Liver (tissue), 9 donors: Measurements from ENCODE around the gene GAL3ST3. TPM values are rescaled to one million over a fixed set of nuclear protein-coding genes. Genes with fewer than 3 reads are reported as not detected.
A peak's percentile ranks its signal among the peaks of the same experiment; 100 is the strongest.

Experiments used
- DNase-seq: peaks from one replicate; pipeline ENCODE4 v3.0.0-alpha.2; 2017; ENCODE audit warnings: low spot score
- H3K27ac ChIP-seq, 2 donors: one replicate each; pipeline ENCODE4 v1.7.0; 2013; ENCODE audit warnings: inconsistent platforms in 2 of 2, low read length in 2 of 2, control low read depth in 1 of 2, low read depth in 1 of 2, mild to moderate bottlenecking in 1 of 2
- H3K27me3 ChIP-seq, 4 donors: one replicate each; pipeline versions ENCODE4 v1.6.1 to v1.7.0; 2013; ENCODE audit warnings: low read length in 3 of 4, inconsistent platforms in 1 of 4, mild to moderate bottlenecking in 1 of 4, moderate library complexity in 1 of 4; ENCODE audit not compliant: control insufficient read depth in 4 of 4, insufficient read depth in 4 of 4
- H3K36me3 ChIP-seq, 4 donors: one replicate each; pipeline versions ENCODE4 v1.6.1 to v1.7.0; 2013; ENCODE audit warnings: low read length in 3 of 4, mild to moderate bottlenecking in 3 of 4, low read depth in 1 of 4, moderate library complexity in 1 of 4; ENCODE audit not compliant: control insufficient read depth in 4 of 4, insufficient read depth in 3 of 4
- H3K4me1 ChIP-seq, 4 donors: one replicate each; pipeline versions ENCODE4 v1.6.1 to v1.7.0; 2013; ENCODE audit warnings: low read length in 3 of 4, mild to moderate bottlenecking in 3 of 4, moderate library complexity in 1 of 4; ENCODE audit not compliant: control insufficient read depth in 4 of 4, insufficient read depth in 4 of 4
- H3K4me3 ChIP-seq, 3 donors: one replicate each; pipeline versions ENCODE4 v1.6.1 to v1.7.0; 2013; ENCODE audit warnings: low read length in 3 of 3, control low read depth in 1 of 3, low read depth in 1 of 3, mild to moderate bottlenecking in 1 of 3
- H3K9ac ChIP-seq, 2 donors: one replicate each; pipeline ENCODE4 v1.7.0; 2013; ENCODE audit warnings: low read length in 2 of 2, mild to moderate bottlenecking in 2 of 2, moderate library complexity in 2 of 2, control low read depth in 1 of 2, low read depth in 1 of 2
- H3K9me3 ChIP-seq, 4 donors: one replicate each; pipeline versions ENCODE4 v1.6.1 to v1.7.0; 2013; ENCODE audit warnings: low read length in 3 of 4; ENCODE audit not compliant: control insufficient read depth in 4 of 4
- EGR1 ChIP-seq, 2 donors: IDR thresholded peaks; 2 replicates each; pipeline ENCODE4 v1.6.1; 2016 to 2018; ENCODE audit warnings: antibody characterized with exemption in 2 of 2, low read depth in 2 of 2
- FOXA1 ChIP-seq: IDR thresholded peaks from 2 replicates; pipeline ENCODE4 v1.6.1; 2016; ENCODE audit warnings: antibody characterized with exemption
- FOXA2 ChIP-seq: IDR thresholded peaks from 2 replicates; pipeline ENCODE4 v1.6.1; 2016; ENCODE audit warnings: antibody characterized with exemption
- GABPA ChIP-seq, 2 donors: IDR thresholded peaks in 1 of 2; conservative IDR thresholded peaks in 1 of 2; 2 replicates each; pipeline ENCODE4 v1.6.1; 2016; ENCODE audit warnings: antibody characterized with exemption in 2 of 2, mild to moderate bottlenecking in 1 of 2, moderate library complexity in 1 of 2
- HNF4A ChIP-seq, 2 donors: conservative IDR thresholded peaks; 2 replicates each; pipeline ENCODE4 v1.6.1; 2016; ENCODE audit warnings: antibody characterized with exemption in 2 of 2, mild to moderate bottlenecking in 2 of 2
- HNF4G ChIP-seq: IDR thresholded peaks from 2 replicates; pipeline ENCODE4 v1.6.1; 2016; ENCODE audit warnings: antibody characterized with exemption
- JUND ChIP-seq, 2 donors: IDR thresholded peaks; 2 replicates each; pipeline ENCODE4 v1.6.1; 2016; ENCODE audit warnings: antibody characterized with exemption in 2 of 2
- NR2F2 ChIP-seq: IDR thresholded peaks from 2 replicates; pipeline ENCODE4 v1.6.1; 2016; ENCODE audit warnings: antibody characterized with exemption
- RAD21 ChIP-seq, 2 donors: IDR thresholded peaks; 2 replicates each; pipeline ENCODE4 v1.6.1; 2016; ENCODE audit warnings: antibody characterized with exemption in 2 of 2, mild to moderate bottlenecking in 2 of 2
- REST ChIP-seq: IDR thresholded peaks from 2 replicates; pipeline ENCODE4 v1.6.1; 2016; ENCODE audit warnings: antibody characterized with exemption, mild to moderate bottlenecking
- RXRA ChIP-seq, 2 donors: IDR thresholded peaks; 2 replicates each; pipeline ENCODE4 v1.6.1; 2017 to 2018; ENCODE audit warnings: antibody characterized with exemption in 2 of 2, mild to moderate bottlenecking in 1 of 2
- SP1 ChIP-seq: IDR thresholded peaks from 2 replicates; pipeline ENCODE4 v1.6.1; 2018; ENCODE audit warnings: antibody characterized with exemption, mild to moderate bottlenecking
- TAF1 ChIP-seq: conservative IDR thresholded peaks from 2 replicates; pipeline ENCODE4 v1.6.1; 2016; ENCODE audit warnings: antibody characterized with exemption, mild to moderate bottlenecking
- YY1 ChIP-seq: IDR thresholded peaks from 2 replicates; pipeline ENCODE4 v1.6.1; 2016; ENCODE audit warnings: antibody characterized with exemption, mild to moderate bottlenecking
- ZBTB33 ChIP-seq: IDR thresholded peaks from 2 replicates; pipeline ENCODE4 v1.6.1; 2016; ENCODE audit warnings: antibody characterized with exemption
- WGBS: extraction: QIAGEN DNeasy Blood & Tissue Kit; methylation state at CpG from one replicate; pipeline ENCODE4 v1.1.7; 2013; 5-methylcytosine and 5-hydroxymethylcytosine counted together
- polyA plus RNA-seq, 2 donors: library from polyadenylated mRNA; stranded (reverse) in 1 of 2; unstranded in 1 of 2; fragments of 200-250 nt in 1 of 2; fragments of >200 nt in 1 of 2; fragmentation: Nextera tagmentation in 1 of 2; extraction: Ambion mirVana in 1 of 2; gene quantifications; one replicate each; pipeline versions ENCODE4 v1.2.1 to v1.2.3, GENCODE V29; 2013 to 2015
- total RNA-seq, 2 donors: library from RNA; depleted of rRNA; stranded (reverse); fragments of >200 nt; gene quantifications; one replicate each; pipeline ENCODE4 v1.2.3, GENCODE V29; 2014
- TF ChIP-seq, protein P1 (sequence below): IDR thresholded peaks from 2 replicates; pipeline ENCODE4 v1.6.1; 2016; ENCODE audit warnings: antibody characterized with exemption
- TF ChIP-seq, protein P2 (sequence below): fragments of 150-350 bp; IDR thresholded peaks from 2 replicates; pipeline ENCODE4 v1.5.1; 2017; ENCODE audit warnings: improper control_type of control experiment, low read depth, low read length; ENCODE audit not compliant: missing input control
- TF ChIP-seq, protein P3 (sequence below): IDR thresholded peaks from 2 replicates; pipeline ENCODE4 v1.6.1; 2016; ENCODE audit warnings: antibody characterized with exemption
- donor health status: healthy.
- donor health status: healthy.
- donor health status: healthy.
- donor health status: healthy.
- donor health status: healthy.

The GAL3ST3 gene
- total and polyA plus RNA-seq, 4 donors = not detected

- Histone ChIP-seq H3K27ac (peak within 1 kb of the TSS; percentile 67 to 80), H3K9me3 (no peaks in the 10 kb centered on the region), H3K36me3 (peaks cover 0 to 22% (median 11%) of the 10 kb centered on the region in 4 donors), H3K4me3 (peak within 1 kb of the TSS; percentile 85 to 96 (median 91)), H3K9ac (peak within 1 kb of the TSS; percentile 81 to 91), H3K4me1 (peaks cover 4 to 41% (median 27%) of the 10 kb centered on the region in 4 donors), H3K27me3 (peaks cover 0 to 4% (median 0%) of the 10 kb centered on the region in 4 donors)
- peak in 1 of 2 donors; percentile 85 for TF ChIP-seq HNF4A (conservative IDR thresholded peaks at IDR 0.05)
- TF ChIP-seq TAF1 = peak; percentile 69
- TF ChIP-seq GABPA (IDR thresholded peaks at IDR 0.05 in 1 of 2, conservative IDR thresholded peaks at IDR 0.05 in 1 of 2) = peak; percentile 93 to 99
- TF ChIP-seq HNF4G = peak; percentile 58
- no peak for TF ChIP-seq RAD21 (IDR thresholded peaks at IDR 0.05)
- TF ChIP-seq EGR1 (IDR thresholded peaks at IDR 0.05; ENCODE audit: low read depth in 2 of 2) = peak in 1 of 2 donors; percentile 68
- TF ChIP-seq, protein P1, sequence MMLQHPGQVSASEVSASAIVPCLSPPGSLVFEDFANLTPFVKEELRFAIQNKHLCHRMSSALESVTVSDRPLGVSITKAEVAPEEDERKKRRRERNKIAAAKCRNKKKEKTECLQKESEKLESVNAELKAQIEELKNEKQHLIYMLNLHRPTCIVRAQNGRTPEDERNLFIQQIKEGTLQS = no peak
- peak; percentile 75 for TF ChIP-seq SP1
- TF ChIP-seq REST = peak; percentile 28
- TF ChIP-seq, protein P2, sequence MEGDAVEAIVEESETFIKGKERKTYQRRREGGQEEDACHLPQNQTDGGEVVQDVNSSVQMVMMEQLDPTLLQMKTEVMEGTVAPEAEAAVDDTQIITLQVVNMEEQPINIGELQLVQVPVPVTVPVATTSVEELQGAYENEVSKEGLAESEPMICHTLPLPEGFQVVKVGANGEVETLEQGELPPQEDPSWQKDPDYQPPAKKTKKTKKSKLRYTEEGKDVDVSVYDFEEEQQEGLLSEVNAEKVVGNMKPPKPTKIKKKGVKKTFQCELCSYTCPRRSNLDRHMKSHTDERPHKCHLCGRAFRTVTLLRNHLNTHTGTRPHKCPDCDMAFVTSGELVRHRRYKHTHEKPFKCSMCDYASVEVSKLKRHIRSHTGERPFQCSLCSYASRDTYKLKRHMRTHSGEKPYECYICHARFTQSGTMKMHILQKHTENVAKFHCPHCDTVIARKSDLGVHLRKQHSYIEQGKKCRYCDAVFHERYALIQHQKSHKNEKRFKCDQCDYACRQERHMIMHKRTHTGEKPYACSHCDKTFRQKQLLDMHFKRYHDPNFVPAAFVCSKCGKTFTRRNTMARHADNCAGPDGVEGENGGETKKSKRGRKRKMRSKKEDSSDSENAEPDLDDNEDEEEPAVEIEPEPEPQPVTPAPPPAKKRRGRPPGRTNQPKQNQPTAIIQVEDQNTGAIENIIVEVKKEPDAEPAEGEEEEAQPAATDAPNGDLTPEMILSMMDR = no peak
- TF ChIP-seq ZBTB33 = no peak
- TF ChIP-seq, protein P3, sequence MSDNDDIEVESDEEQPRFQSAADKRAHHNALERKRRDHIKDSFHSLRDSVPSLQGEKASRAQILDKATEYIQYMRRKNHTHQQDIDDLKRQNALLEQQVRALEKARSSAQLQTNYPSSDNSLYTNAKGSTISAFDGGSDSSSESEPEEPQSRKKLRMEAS = no peak
- peak in 1 of 2 donors; percentile 17 for TF ChIP-seq JUND (IDR thresholded peaks at IDR 0.05)
- no peak for TF ChIP-seq FOXA2
- TF ChIP-seq RXRA (IDR thresholded peaks at IDR 0.05) = peak; percentile 31 to 49
- TF ChIP-seq FOXA1 = no peak
- TF ChIP-seq YY1 = peak; percentile 98
- TF ChIP-seq NR2F2 = peak; percentile 47
- DNase-seq = peak; percentile 96
- under 1% methylated on average over 84 of the region's 84 CpGs for WGBS
Measured at GRCh38 chr11:66051766-66052663, 3.1 kb upstream of the GAL3ST3 start, which contains the start of gene SF3B2. SF3B2 (plus strand) TSS chr11:66052364; CDS start chr11:66052385, 21 bp downstream.
